GM20431 (cell line): ENCODE results near the gene ARPC2.

ENCODE experiments used
- in situ Hi-C: fragments of 300-500 bp; cut with MseI, MboI; formaldehyde crosslinking; loops from one replicate; pipeline ENCODE4 v1.15.0; 2020; ENCODE audit warnings: low sequenced_read_pairs; ENCODE audit not compliant: unreplicated experiment

Gene ARPC2

DNA sequence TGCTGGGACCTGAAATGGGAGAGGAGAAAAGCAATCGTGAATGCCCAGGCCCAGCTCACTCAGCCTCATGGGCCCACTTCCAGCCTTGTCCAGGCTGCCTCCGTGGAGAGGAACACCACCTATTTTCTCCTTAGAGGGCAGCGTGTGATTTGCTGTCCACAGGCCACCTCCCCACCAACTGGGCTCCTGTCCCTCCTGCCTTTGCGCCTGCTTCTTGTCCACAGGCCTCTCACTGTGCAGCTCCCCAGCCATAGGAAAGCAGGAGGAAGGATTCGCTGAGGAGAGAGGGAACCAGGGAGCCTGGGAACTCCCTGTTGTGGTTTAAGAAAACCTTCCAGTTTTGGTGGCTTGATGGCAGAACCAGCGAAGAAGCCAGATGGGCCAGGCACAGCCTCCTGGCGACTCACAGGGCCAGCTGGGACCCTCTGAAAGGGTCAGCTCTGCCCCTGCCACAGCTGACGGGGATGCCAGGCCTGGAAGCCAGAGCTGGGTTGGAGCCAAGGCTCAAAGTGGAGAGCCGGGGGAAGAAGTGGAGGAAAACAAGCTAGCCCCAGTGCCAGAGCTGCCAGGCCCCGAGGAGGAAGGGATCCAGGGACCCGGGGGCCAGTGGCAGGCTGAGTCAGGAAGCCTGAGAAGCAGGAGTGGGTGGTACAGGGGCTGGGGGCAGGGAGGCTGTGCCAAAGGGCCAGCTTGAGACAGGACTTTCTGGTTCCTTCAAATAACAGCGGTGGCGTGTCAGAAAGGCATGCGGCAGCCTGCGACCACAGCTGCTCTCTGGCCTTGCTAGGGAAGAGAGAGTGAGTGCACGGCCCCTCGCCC is 65.4 kb downstream of the ARPC2 start:
- in situ Hi-C loops, result no loop called here

DNA sequence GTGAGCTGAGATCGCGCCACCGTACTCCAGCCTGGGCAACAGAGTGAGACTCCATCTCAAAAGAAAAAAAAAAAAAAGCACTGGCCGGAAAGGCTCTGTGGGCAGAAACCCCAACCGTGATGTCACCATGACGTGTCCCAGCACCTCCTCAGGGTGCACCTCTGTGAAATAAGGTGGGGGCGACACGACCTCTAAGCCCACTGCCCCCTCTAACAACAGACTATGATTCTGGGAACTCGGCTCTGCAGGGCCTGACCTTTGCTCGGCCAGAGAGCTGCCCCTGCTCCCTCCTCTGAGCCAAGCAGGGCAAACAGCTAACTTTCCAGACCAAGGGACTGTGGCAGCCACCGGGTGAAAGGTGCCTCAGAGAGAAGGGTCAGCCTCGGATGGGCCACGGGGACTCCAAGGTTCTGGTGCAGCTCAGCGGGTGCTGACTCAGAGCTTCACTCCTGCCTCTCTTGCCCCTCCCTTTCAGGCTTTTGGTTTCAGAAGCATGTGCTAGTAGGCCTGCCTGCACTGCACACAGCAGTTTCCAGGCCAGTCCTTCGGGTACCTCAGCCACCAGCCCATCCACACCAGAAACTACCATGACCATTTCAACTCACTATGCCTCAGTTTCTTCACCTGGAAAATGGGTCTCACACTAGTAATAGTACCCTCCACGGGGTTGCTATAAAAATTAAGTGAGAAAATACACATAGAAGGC is 67.3 kb downstream of the ARPC2 start:
- in situ Hi-C loops, result no loop called here

DNA sequence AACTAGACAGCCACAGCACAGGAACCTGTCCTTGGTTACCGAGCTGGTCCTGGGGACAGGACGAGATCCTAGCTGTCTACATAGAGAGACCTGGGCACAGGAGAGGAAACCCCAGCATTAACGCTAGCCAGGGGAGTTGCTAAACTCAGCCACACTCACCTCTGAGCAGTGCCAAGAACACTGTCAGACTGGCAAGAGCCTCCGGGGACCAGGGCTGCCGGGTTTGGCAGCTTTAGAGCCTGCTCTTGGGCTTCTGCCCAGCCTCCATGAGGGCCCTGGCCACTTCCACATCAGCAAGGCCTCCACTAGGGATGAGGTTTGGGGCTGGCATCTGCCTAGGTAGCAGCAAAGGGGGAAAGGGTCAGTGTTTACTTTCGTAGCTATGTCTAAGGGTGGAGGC is 68.6 kb downstream of the ARPC2 start:
- in situ Hi-C loops, result no loop called here

DNA sequence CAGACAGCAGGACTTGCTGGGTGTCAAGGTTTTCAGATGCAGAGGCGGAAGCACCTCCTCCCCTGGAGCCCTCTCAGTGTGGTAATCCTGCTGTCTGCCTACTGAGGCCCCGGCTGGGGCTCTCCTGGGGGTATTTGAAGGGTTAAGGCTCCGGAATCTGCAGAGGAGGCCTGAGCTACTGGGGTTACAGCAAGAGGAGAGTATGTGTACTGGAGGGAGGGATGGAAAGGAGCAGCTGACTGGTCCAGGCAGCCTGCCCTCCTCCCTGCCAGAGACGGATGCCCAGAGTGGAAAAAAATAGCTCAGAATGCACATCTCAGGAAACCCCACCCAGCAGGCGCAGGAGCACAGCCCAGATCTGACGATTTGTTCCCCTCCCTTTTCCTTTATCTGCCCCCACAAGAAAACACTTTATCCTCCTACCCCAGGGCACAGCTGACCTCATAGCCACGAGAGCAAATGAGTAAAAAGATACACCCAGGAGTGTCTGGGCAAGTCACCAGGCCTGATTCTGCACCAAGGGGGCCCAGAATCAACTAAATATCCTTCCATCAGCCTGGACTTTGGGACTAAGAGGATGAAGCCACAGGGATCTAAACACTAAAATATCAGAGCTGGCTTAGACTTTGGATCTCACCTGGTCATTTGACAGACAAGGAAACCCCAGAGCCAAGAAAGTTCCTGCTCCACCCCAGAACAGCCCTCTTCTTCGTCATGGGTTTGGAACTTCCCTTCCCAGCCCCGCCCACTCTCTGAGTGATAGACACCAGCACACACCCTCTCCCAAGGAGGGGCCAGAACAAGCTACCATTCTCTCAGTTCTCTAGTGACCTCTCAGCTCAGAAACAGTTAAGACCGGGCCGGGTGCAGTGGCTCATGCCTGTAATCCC is 69.8 kb downstream of the ARPC2 start:
- in situ Hi-C loops, result no loop called here

DNA sequence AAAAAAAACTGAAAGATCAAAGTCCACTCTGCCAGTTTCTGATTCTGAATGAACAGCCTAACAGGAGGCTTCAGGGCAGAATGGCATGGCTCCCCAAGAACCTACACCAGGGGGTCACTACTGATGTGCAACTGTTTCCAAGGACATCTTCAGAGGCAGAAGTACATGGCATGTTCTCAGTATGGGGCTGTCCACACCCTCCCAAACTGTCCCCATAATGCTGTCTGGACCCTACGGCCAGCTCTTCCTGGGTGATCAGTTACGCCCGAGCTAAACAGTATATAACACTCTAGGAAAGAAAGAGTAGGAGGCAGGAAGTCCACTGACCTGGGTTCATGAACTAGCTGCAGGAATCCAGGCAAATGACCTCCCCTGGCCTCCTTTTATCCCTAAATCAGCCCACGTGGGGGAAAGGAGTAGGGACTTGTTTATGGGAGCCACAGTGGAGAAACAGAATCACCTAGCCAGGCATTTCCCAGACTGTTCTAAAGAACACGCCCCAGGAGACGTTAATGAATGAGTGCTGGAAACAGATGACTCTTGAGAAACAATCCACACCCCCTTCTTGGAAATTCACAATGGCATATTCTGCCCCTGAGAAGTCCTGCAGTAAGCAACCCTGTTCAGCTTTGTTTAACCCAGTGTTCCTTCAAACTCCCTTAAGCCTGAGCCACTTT is 72.8 kb downstream of the ARPC2 start:
- in situ Hi-C loops, result loop anchor here (10.0 kb wide), 1 partner anchor 105 kb away; the partner anchor contains the start of gene CTDSP1

DNA sequence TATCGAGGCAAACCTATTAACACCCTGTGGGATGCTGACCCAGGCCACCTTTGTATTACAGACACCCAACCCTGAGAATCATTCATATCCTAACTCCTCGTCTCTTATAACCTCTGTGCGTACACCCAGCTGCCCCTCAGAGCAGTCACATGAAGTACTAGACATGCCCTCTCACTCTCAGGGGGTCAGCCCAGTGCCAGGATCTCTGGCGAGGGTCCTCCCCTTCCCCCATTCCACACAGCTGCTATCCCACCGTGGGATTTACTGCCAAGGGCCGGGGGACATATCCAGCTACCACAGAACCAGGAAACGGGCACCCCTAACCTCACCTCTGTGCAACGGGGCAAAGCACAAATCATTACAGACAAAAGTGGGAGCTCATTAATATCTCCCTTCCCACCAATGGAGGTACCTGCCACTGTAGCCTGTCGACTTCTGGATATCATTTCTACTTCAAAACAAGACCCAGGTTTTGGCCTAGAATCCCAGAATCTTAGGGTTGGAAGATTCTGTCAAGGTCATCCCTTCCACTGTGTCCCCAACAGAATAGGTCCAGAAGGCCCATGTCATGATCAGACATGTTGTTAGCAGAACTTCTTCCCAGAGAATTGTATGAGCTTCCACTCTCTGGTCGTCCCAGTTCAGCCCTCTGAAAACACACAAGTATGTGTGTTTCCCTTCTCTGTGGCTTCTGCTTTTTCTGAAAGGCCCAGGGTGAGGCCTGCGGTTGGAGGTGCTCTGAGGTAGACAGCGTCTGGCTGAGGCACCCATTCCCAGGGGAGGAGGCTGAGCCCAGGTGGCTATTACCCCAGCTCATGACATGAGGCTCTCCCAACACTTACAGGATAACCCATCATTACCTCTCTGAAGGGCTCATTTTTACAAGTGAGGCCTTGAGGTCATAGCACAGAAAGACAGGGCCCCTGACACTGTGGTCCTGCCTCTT is 73.6 kb downstream of the ARPC2 start:
- in situ Hi-C loops, result loop anchor here (10.0 kb wide), 1 partner anchor 104 kb away; the partner anchor contains the start of gene CTDSP1

DNA sequence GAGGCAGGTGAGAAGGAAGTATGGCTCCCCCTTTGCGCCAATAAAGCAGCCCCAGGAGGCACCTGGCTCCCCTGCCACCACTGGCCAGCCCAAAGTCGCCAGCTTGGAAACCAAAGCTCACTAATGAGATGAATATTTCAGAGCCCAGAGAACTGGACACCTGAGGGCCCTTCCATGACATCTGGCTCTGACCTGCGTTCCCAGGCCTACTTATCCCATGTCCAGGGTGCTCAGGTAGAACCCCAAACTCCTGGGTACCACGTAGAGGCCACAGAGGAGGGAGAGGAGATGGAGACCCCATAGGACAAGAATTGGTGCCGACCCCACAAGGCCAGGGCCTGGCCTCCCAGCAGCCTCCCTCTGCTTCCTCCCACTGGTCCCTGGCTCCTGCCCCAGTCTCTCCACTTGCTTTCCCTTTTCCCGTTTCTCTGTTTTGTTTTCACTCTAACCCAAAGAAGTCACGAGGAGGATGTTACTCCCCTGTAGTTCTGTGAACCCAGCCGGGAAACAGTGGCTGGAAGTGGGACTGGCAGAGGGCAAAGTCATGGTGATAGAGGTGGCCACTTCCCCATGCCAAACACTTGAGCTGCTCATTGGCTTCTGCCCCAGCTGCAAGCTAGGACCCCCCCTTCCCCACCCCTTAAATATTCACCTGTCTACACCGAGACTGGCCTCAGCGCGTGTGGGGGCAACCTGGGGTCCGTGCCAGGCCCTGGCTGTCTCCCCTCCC is 74.5 kb downstream of the ARPC2 start:
- in situ Hi-C loops, result loop anchor here (10.0 kb wide), 1 partner anchor 103 kb away; the partner anchor contains the start of gene CTDSP1

DNA sequence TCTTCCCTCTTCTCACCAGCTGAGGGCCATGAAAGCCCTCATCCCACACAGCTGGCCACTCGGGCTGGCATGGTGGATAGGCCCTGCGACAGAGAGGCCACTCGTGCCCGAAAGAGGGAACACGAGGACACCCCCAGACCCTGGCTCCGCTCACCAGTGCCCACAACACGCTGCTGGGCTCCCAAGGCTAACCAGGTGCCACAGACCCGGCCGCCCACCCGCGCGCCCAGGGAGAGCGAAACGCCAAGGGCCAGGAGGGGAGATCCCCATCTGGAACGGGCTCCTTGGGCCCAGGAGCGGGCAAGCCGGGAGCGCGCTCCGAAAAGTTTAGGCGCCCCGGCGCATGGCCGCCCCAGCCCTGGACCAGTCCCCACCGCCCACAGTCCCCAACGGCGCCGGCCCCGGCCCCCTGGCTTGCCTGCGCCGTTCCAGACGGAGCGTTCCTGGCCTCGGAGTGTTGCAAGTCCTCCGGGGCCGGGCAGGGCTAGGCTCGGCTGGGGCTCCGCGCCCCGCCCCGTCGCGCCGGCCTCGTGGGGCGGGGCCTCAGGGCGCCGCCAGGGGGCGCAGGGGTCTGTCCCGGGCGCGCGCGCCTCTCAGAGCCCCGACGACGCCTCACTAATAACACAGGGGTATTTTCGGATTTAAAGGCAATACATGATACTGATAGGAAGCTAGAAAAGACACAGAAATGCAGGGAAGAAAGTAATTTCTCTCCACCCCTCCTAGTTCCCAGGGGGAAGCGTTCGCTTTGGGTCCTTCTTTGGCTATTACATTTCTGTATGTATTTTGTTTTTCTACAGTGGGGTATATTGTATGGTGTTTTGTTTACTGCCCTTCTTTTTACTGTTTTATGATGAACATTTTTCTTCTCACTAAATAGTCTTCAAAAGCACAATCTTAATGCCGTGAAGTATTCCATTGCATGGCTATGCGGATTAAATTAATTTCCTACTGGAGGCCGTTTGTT is 75.3 kb downstream of the ARPC2 start, which contains the start of gene TMBIM1:
TSS of gene TMBIM1 (minus strand) at position 456 of the 967 bp plus-strand sequence. CDS start 10,362 bp downstream, outside the sequence.
- in situ Hi-C loops, result loop anchor here (10.0 kb wide), 1 partner anchor 102 kb away; the partner anchor contains the start of gene CTDSP1

DNA sequence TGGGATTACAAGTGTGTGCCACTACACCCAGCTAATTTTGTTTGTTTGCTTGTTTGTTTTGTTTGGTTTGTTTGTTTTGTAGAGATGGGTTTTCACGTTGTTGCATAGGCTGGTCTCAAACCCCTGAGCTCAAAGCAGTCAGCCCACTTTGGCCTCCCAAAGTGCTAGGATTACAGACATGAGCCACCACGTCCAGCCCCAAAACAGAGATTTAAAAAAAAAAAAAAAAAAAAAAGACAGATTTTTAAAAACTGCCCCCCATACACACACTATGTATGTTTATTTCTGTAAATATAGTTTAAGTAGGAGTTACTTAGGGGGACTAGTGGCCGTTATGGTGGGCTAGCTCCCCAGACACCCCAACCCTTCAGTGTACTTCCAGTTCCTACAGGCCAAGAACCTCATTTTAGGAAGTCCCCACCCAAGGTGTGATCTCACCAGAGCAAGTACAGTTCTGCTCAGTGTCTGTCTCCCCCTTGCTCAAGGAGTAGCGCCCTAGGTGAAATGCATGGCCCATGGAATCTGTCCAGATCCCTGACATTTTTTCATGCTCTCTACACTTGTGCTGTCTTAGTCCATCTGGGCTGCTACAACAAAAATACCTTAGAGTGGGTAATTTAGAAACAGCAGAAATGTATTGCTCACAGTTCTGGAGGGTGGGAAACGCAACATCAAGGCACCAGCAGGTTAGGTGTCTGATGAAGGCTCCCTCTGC is 76.9 kb downstream of the ARPC2 start:
- in situ Hi-C loops, result loop anchor here (10.0 kb wide), 1 partner anchor 101 kb away; the partner anchor contains the start of gene CTDSP1

DNA sequence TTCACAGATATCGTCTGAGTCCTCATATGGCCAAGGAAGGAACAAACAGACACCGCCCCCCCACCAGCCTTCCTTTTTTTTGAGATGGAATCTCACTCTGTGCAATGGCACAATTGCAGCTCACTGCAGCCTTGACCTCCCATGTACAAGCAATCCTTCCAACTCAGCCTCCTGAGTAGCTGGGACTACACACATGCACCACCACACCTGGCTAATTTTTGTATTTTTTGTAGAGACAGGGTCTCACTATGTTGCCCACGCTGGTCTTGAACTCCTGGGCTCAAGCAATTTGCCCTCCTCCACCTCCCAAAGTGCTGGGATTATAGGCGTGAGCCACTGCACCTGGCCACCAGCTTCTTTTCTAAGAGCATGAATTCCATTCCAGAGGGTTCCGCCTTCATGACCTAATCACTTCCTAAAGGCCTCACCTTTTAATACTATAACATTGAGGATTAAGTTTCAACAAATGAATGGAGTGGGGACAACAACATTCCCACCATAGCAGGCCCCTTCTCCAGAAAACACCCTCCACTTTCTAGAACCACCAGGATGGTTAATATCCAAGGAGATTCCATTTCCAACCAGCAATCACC is 77.5 kb downstream of the ARPC2 start:
- in situ Hi-C loops, result loop anchor here (10.0 kb wide), 1 partner anchor 100 kb away; the partner anchor contains the start of gene CTDSP1

DNA sequence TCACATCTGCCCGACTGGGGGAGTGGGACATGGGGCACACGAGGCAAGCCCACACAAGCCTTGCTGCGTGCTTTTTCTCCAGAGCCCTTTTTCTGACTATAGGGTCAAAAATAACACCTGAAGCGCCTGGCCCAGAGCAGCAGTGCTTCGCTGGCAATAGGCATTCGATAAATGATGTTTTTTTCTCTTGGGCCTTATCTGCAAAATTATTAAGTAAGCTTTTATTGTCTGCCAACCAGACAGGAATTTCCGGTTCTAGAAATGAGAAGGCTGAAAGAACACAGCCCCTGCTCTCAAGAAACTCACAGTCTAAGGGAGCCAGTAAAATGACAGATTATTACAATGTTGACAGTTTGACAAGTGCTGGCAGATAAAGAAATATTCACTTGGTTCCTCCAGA is 78.0 kb downstream of the ARPC2 start:
- in situ Hi-C loops, result loop anchor here (10.0 kb wide), 1 partner anchor 100 kb away; the partner anchor contains the start of gene CTDSP1

DNA sequence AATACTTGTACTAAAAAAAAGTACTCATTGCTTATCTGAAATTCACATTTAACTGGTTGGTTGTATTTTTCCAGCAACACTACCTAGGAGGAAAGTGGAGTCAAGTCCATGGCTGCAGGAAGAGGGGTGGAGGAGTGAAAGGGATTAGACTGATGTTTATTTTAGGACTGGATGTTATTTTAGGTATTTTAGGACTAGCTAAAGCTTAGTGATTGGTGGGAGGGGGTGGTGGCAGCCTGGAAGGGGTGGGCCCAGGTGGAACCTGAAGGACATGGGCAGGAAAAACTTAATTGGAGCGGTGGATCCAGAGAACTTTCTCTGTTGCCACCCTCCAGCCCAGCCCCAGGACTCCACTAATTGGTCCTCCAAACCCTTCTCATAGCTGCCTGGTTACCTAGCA is 79.2 kb downstream of the ARPC2 start:
- in situ Hi-C loops, result loop anchor here (10.0 kb wide), 1 partner anchor 99 kb away; the partner anchor contains the start of gene CTDSP1

DNA sequence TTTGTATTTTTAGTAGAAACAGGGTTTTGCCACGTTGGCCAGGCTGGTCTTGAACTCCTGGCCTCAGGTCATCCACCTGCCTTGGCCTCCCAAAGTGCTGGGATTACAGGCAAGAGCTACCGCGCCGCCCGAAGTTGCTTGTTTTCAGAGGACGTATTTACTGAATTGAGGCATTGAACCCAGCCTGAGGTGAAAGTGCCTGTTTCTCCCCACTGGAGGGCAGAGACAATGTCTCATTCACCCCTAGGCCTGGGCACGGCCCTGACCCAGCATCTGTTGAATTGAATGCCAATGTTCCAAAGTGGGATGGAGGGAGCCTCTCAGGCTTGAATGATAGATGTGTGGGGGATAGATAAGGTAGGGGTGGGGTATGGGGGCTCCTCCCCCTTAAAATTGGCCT is 79.9 kb downstream of the ARPC2 start:
- in situ Hi-C loops, result loop anchor here (10.0 kb wide), 1 partner anchor 98 kb away; the partner anchor contains the start of gene CTDSP1

DNA sequence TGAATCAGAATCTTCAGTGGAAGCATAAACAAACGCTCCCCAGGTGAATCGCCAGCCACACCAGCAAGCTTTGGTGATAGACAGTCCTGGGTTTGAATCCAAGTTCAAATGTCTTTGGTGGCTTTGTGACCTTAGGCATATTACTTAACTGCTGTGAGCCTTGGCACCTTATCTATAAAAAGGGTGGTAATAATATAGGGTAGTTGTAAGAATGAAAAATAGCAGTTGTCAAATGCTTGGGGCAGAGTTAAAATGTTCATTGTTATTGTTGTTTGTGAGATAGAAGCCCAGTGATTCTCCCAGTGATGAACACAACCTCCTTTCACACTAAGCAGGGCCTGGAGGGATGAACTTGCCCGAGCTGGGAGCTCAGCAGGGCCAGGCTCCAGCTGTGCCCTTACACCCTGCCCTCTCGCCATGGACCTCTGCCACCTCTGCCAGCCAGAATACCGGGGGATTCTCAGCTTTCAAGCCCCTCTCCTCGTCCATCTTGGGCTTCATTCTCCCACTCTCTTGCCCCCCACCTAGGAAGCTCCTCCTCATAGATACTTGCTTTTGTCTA is 81.4 kb downstream of the ARPC2 start:
- in situ Hi-C loops, result loop anchor here (10.0 kb wide), 1 partner anchor 96 kb away; the partner anchor contains the start of gene CTDSP1

DNA sequence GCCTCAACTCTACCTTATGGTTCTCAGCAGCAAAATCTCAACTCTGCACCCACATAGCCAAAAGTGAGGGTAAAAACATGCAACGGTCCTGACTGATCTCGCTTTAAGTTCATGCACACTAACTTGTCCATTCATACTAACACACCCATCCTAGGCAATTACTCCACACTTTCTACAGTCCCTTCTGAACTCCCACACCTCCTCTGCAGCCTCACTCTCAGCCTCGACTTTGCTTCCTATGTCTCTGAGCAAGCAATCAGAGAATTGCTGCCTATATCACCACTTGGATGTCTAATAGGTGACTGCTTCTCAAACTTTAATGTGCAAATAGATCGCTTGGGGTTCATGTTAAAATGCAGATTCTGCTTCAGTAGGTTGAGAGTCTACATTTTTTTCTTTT is 83.2 kb downstream of the ARPC2 start:
- in situ Hi-C loops, result loop anchor here (10.0 kb wide), 1 partner anchor 55 kb away; the partner anchor contains the start of gene CATIP
